PC-9 (cell line): ENCODE data around the gene HLA-B.

Experiments used
- CTCF ChIP-seq: fragments of 200-600 bp; sonication (generic); conservative IDR thresholded peaks from 2 replicates; pipeline ENCODE4 v1.6.1; 2017; ENCODE audit warnings: mixed run types, antibody characterized with exemption, mild to moderate bottlenecking, moderate library complexity
- EZH2 ChIP-seq: fragments of 200-600 bp; sonication (generic); IDR thresholded peaks from 2 replicates; pipeline ENCODE4 v1.8.0; 2017; ENCODE audit warnings: antibody characterized with exemption, low read depth

- peak; percentile 88 for TF ChIP-seq CTCF
- no peak for TF ChIP-seq EZH2
Observed at GRCh38 chr6:31366693-31367470, 9.9 kb upstream of the HLA-B start.
